Activated CD8-positive, alpha-beta memory T cell treated with anti-CD3 and anti-CD28 coated beads, Interleukin-2, amount 50 U/mL, for 24 hours (primary cell): ENCODE data around the gene FGF11.
A peak's percentile ranks its signal among the peaks of the same experiment; 100 is the strongest.

Experiments used
- DNase-seq: peaks from one replicate; pipeline ENCODE4 v3.0.0-alpha.2; 2020; ENCODE audit errors: extremely low read depth

Gene FGF11

DNA sequence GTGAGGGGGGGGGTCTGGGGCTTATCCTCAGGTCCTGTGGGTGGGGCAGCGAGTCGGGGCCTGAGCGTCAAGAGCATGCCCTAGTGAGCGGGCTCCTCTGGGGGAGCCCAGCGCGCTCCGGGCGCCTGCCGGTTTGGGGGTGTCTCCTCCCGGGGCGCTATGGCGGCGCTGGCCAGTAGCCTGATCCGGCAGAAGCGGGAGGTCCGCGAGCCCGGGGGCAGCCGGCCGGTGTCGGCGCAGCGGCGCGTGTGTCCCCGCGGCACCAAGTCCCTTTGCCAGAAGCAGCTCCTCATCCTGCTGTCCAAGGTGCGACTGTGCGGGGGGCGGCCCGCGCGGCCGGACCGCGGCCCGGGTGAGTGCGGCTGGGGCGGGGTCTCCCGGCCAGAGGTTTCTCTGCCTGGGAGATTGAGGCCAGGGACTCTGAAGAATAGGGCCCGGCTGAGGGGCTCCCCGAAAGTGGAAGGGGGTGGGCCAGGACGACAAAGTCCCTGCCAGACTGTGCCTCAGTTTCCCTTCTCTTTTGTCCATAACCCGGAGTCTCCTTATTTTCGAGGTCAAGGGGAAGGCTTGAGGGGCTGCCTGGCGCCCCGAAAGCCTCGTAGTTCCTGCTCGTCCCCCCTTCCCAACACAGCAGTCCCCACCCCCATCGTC is at the start of gene FGF11:
FGF11 (plus strand) TSS at position 51 of the 651 bp plus-strand sequence; CDS start at position 160, 109 bp downstream.
- DNase-seq, result no peak

DNA sequence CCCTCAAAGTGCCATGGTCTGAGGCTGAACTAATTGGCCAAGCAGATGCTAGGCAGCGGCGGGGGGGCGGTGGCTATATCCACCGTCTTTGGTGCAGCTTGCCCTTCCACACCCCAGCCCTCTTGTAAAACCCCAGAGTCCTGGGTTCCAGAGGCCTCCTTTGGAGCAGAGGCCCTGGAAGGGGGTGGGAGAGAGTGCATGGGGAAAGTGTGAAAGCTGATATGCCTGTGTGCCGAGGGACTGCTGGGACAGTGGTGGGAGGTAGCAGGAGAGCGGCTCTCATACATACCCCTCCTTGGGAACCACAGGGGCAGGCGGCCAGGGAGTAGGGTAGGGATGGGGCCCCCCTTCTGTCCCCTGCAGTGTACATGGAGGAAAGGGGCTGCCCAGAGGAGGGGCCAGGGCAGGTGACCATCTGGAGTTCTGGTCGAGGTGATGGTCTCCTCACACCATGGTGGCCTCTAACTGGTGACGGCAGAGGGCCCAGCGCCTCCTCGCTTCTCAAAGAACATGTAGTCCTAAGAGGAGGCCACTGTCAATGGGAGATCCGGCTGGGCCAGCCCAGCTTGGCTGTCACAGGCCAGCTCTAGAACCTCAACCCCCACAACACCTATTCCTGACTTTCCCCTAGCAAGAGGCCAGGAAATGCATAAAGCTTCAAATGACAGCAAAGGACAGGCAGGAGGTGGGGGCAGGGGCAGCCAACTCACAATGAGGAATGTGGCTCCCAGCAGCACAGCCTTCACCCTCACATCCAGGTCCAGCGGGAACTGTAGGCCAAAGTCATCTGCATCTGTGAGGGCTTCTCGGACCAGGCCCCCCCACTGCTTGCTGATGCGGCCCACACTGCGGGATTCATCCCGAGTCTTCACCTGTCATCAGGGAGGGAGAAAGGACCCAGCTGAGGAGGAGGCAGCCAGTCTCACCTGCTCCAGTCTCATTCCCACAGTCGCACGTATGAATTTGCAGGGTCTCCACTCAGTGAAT is 49.1 kb upstream of the FGF11 start:
- no peak for DNase-seq

DNA sequence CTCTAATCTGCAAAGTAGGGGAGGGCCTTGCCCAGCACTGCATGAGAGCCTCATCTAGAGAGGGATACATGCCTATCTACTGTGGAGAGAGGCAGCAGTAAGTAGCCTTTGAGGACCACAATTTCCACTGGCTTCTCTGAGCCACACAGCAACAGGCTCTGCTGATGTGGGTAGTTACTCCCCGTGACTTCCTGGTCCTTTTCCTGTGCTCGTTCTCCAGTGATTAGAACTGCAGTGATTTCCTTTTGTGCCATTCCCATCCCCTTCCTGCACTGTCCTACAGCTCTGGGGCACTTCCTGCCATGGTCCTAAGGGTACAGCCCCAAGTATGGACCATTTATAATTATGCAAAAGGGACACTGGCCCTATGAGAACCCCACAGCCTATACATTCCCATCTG is 48.0 kb upstream of the FGF11 start:
- no peak for DNase-seq

DNA sequence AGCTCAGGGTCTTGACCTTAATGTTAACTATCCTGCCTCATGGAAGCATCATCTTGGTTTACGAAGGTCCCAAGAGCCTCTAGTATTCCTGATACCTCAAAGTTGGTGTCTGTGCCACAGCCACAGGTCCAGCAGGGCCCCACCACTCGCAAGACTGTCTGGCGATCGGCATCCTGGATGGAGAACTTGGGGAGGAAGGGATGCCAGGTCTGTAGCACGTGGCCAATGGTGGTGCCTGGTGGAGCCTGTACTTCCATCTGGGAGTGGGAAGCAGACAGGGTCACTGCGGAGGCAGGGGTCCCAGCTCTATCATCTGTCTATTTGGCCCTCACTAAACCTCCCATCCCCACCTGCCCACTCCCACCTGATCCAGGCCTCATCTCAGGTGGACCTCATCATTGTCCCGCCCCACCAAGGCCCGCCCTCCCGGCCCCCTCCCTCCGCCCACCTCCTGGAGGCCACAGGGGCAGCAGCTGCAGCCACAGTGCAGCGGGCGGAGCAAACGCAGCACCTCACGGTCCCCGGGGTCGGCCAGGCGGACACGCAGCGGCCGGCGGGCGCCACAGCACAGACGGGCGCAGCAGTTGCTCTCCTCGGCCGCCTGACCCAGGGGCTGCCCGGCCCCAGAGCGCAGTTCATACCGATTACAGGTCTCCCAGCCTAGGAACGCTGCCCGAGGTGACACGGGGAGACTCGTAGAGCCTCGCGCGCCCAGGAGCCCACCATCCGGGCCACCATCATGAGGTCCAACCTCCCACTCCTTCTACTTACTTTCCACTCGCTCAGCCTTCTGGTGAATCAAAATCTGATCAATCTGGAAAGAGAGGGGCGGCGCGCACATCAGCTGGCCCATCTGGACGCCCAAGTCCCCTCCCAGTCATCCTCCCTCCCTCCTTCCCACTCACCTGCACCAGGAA is 46.4 kb upstream of the FGF11 start:
- no peak for DNase-seq

DNA sequence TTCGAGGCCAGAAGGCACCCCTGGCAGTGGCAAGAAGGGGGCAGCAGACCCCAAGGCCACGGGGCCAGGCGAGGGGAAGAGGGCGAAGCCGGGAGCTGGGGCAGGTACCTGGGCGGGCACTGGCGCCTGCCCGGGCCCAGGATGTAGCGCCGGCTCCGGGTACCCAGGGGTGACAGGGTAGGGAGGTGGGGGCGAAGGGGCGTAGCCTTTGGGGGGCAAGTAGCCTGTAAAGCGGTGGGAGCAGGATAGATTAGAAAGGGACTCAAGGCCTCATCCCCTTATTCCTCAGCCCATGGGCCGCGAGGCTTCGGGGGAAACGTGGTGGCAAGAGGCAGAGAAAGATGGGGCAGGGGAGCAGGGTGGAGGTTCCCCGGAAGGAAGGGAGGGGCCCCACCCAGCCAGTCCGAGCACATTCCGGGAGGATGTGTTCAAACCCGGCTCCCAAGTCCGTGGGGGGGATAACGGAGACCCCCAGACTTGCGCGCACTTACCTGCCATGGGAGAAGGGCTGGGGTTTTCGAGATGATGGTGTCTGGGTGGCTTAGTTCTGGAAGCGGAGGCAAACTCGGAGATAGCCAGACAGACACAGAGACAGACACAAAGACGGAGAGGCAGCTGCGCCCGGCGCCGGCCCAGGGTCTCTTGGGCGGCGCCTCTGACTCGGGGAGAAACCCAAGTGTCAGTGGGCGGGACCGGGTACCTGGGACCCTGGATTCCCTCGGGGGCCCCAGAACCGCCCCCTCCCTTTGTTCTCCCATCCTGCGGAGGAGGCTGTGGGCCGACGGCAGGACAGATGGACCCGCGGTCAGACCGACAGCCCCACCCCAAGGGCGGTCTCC is 45.5 kb upstream of the FGF11 start:
- DNase-seq, result no peak

DNA sequence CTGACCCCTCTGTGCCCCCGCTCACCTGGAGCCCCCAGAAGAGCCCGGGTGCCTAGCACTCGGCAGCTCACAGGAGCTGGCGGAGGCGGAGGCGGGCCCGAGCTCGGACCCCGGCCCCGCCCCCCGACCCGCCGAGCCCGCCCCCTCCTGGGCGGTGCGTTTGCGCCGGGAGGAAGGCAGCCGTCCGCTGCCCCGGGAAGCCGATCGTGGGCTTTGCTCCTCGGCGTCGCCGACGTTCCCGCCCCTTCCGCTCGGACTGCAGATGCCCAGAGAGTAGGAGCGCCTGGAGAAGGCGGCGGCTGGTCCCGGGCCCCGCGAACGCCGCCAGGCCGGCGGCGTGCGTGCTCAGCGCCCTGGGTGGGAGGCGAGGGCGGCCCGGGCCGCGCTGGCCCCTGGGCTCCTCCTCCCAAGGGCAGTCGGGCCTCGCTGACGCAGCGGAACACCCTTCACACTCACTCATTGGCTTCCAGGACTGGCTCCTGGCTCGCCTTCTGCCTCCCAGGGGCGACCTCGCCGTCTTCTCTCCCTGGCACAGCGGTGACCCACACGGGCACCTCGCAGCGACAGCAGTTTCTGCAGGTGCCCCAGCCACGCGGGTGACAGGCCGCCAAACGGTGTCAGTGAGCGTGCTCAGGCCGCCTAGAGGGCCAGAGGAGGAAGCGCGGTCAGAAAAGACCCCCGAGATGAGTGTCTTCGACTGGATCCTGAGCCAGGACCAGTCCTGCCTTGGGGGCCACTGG is 44.7 kb upstream of the FGF11 start, which contains the start of gene PLSCR3:
PLSCR3 (minus strand) TSS at position 74 of the 740 bp plus-strand sequence. CDS start 415 bp downstream, outside the sequence.
- DNase-seq, result peak; percentile 54

DNA sequence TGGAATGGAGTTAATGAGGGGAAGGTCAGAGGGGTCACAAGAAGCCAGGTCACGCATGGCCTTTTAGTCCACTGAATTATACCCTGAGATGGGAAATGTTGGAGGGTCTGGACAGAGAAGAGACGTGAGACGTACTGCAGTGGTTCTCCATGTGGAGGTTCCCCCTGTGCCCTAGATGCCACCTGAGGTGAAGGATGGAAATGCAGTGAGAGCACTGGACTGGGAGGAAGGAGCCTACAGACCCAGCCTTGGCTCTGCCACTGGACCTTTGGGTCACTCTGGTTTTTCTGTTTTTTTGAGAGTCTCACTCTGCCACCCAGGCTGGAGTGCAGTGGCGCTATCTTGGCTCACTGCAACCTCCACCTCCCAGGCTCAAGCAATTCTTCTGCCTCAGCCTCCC is 43.2 kb upstream of the FGF11 start:
- no peak for DNase-seq

DNA sequence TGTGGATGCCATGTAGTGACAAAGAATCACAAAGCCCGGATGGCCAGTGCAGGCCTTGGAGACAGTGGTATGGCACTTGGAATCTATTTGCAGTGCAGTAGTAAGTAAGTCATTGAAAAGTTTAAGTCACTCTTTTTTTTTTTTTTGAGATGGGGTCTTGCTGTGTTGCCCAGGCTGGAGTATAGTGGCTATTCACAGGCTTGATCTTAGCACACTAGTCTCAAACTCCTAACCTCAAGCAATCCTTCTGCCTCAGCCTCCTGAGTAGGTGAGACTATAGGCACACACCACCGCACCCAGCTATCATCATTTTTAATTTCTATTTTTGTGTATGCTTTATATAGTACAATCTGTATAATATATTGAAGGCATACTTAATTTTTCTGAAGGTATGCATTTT is 40.7 kb upstream of the FGF11 start:
- DNase-seq, result no peak

DNA sequence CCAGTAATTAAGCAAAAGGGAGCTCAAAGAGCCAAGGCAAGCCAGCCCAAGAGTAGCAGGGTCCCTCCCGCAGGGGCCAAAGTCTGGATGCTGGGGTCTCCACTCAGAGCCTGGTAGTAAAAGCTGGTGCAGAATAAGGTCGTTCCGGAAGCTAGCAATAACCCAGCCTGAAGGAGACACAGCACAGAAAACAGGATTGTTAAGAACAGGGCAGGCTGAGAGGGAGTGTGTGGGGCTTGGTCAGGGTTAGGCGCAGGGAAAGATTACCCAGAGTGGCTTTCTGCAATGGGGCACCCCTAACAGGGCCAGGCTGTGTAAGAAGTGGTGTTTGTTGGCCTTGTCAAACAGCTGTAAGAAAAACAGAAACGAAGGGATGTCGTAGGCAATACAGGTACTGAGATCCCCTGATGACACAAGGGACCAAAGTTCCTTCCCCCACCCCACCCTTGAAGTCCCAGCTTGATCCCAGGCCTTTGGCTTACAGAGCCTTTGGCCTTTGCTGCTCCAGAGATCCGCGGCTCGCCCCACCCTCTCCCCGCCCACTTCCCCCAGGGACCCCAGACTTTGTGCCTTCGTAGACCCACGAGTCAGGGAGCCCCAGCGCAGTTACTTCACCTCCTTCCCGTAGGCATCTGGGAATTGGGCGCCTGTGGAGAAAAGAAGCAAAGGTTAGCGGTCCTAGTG is 36.1 kb upstream of the FGF11 start:
- DNase-seq, result no peak

DNA sequence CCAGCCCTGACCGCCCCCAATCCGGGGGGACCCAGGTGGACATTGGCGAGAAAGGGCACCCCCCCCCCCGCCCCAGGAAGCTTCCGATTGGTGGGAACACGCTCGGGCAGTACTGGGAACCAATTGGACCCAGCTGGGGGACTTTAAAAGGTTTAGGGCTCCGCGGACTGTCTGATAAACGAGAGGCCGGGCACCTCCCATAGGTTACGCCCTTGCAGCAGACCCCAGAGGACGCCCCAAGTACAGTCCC is 35.7 kb upstream of the FGF11 start:
- no peak for DNase-seq

DNA sequence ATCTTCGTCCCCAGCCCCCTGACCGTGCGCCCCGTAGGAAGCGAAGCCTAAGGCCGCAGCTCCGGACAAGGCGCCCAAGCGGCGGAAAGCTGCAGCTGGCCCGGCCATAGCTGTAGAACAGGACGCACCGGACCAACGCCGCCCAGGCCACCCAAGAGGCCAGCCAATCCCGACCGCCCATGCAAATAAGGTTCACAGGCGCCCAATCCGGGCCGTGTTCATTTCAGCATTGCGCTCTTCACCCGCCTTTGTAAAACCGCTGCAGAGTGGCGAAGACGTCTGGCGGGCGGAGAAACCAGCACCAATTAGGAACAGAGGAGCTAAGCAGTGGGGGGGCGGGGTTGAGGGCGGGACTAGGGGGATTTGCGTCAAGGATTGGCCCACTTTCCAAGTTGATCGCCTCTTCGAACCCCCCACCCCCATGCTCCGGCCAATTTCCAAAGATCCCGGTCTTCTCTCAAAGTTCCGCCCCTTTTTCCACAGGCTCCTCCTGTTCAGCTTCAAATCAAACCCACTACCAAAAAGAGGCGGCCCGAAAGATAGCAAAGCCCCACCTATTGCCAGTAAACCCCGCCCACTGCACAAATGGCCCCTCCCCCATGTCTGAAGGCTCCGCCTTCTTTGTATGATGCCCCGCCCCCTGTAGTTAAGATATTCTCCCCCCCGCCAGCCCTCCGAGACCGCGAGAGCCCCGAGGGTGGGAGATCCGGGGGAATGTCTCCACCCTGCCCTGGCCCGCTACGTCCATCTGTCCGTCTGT is 35.2 kb upstream of the FGF11 start, which contains the start of gene TMEM256:
TMEM256 (minus strand) TSS at position 121 of the 760 bp plus-strand sequence; CDS start at position 108, 13 bp downstream.
- peak; percentile 92 for DNase-seq

DNA sequence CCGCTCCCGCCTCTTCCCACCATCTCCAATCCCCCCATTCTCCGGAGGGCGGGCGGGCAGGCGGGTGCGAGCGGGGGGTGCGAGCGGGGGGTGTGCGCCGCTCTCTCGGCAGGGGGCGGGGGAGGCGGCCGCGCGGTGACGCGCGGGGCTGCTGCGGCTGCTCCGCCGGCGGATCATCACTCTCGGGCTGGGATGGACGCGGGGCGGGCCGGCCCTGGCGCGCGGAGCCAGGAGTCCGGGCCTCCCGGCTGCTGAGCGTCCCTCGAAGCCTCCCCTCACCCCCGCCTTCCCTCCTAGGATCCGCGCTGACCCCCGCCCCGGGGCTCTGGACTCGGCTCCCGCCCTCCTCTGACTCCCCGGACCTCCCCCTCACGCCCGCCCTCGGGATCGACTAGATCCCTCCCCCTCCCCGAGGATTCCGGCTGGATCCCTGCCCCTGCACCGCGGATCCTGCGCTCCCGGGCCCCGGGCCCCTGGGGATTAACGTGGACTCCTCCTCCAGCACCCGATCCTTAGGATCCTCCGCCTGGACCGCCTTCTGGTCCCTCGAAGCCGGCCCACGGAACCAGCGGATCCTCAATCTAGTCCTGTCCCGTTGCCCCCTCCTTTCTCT is 34.5 kb upstream of the FGF11 start:
- peak; percentile 9 for DNase-seq

DNA sequence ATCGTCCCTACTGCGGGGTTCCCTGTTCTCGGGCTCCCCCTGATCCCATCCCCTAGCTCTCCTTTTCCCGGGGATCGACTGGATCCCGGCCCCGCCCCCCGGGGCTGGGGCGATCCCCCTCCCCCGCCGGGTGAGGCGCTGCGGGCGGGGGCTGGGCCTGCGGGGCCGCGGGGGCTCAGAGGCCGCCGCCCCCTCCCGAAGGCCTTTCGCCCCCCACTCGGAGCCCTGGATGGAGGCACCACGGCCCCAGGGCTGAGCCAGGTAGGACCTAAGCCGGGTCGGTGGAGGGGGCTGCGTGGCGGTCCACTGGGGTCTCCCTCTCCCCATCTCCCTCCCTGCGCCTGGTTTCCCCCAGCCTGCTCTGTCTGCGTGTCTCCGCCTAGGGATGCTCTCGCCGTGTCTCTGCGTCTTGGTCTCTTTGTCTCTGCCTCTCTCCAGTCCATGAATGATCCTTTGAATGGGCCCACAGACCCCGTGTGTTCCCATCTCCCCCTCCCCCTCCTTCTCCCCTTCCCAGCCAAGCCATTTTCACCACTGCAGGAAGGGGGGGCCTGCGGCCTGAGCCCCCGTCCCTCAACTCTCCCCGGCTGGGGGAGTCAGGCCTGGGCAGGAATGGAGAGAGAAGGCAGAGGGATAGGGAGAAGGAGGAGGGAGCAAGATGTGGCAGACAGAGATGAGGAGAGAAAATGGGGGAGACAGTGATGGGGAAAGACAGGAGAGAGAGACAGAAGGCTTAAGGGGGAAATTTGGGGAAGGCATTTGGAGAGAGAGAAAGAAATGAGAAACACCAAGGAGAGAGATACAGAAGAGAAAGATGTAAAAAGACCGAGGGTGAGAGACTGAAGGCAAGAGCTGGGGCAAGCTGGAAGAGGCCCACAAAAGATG is 33.7 kb upstream of the FGF11 start:
- DNase-seq, result no peak

DNA sequence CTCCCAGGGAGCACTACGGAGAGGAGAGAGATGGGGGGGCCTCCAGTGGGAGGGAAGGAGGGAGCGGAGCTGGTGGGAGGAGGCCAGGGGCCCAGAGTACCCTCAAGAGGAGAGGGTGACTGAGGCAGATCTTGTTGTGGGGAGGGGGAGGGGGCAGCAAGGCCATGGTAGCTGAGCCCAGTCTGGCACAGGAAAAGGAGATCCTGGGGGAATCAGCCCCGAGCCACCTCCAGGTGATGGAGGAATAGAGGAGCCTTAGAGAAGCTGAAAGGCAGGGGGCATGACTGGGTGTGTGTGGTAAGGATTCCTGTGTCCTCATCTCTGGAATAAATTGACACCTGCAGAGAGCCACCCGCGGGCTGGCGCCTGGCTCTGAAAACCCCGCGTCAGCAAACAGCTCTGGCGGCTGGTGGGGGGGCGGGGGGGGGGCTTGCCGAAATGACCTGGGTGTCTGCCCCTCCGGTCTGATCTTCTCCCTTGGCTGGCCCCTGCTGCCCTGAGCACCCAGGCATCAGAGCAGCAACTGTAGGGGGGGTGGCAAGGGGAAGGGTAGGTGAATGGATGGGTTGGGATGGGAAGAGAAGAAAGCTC is 33.0 kb upstream of the FGF11 start:
- DNase-seq, result no peak

DNA sequence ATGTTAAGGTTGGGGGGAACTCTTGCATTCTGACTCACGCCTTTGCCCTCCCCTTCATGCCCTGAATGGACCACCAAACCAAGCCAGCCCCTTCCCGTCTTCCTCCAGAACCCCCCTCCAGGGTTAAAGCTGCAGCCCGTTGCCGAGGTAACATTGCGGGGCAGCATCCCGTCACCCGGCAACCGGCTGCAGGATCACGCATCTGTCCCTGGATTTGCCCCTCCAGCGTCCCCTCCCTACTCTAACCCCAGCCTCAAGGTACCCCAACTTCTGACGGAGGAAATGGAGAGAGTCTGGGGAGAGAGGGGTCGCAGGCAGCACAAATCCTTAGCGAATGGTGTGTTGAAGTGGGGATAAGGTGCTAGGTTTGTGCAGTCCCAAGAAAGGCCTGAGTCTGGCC is 32.2 kb upstream of the FGF11 start:
- no peak for DNase-seq

DNA sequence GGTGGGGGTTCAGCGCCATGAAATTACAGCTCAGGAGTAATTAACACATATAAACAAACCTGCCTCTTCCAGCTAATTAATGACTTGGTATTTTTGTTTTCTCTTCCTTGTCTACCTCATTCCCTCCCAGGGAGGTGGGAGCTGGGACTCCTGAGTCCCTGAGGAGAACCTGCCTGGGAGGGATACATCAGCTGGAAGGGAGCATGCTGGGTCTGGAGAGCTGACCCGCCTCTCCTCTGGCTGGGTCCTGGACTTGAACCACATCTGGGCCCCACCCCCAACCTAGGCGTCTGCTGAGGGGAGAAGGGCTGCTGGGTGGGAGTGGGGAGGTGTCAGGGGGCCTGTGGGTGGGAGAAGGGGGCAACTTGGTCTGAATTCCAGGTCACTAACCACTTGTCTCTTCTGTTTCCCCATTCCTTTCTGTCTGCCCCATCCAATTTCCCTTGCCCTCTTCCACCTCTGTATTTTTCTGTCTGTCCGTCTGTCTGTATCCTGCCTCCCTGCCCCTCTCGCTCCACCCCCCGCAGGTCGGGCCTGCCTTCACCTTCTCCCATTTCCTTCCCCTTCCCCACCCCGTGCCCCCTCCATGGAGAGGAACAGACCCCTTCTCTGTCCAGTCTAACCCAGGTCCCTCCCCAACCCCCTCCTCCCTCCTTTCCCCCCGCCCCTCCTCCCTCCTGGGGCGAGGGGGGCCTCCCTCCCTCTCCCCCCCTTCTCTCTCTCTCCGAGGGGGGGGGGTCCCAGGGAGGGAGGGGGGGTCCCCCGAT is 31.6 kb upstream of the FGF11 start, which contains the start of gene NLGN2:
NLGN2 (plus strand) TSS at position 361 of the 767 bp plus-strand sequence. CDS start 411 bp downstream, outside the sequence.
- DNase-seq, result no peak
